ENCODE measurements around the gene FAM13C.

Gene FAM13C

GRCh38 chr10:59336632-59337031, 25.7 kb downstream of the FAM13C start:
- 0 out of 2 replicates have a peak, but pooled peaks cover 2% of the 10 kb centered on the region for H3K4me1 ChIP-seq (ENCODE audit: control insufficient read depth, insufficient read depth, low read length)
- no peaks in the 10 kb centered on the region for H3K36me3 ChIP-seq (ENCODE audit: control insufficient read depth in 2 of 2, insufficient read depth in 1 of 2, low read length in 2 of 2)
- no peak for TF ChIP-seq ZNF2 (tag by site-specific recombination; IDR thresholded peaks at IDR 0.05)
- no peak for TF ChIP-seq ZNF549 (tag by site-specific recombination; IDR thresholded peaks at IDR 0.05)
- TF ChIP-seq, protein P1, sequence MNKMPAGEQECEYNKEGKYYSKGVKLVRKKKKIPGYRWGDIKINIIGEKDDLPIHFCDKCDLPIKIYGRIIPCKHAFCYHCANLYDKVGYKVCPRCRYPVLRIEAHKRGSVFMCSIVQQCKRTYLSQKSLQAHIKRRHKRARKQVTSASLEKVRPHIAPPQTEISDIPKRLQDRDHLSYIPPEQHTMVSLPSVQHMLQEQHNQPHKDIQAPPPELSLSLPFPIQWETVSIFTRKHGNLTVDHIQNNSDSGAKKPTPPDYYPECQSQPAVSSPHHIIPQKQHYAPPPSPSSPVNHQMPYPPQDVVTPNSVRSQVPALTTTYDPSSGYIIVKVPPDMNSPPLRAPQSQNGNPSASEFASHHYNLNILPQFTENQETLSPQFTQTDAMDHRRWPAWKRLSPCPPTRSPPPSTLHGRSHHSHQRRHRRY (tag by site-specific recombination; IDR thresholded peaks at IDR 0.05) = no peak
- no peak for TF ChIP-seq HOXC10 (CRISPR knock-in tag; IDR thresholded peaks at IDR 0.05)
- TF ChIP-seq ZNF555 (tag by site-specific recombination; conservative IDR thresholded peaks at IDR 0.05) = no peak
- TF ChIP-seq ZSCAN16 (tag by site-specific recombination; IDR thresholded peaks at IDR 0.05) = no peak
- no peak for TF ChIP-seq KLF8 (tag by site-specific recombination; IDR thresholded peaks at IDR 0.05)
- TF ChIP-seq ZNF133 (tag by site-specific recombination; IDR thresholded peaks at IDR 0.05) = no peak
- TF ChIP-seq ZBTB10 (tag by site-specific recombination; IDR thresholded peaks at IDR 0.05) = no peak
- no peak for TF ChIP-seq GLIS2 (tag by site-specific recombination; IDR thresholded peaks at IDR 0.05)
- TF ChIP-seq RBAK (tag by site-specific recombination; IDR thresholded peaks at IDR 0.05) = no peak
- no peak for TF ChIP-seq ZNF174 (tag by site-specific recombination; IDR thresholded peaks at IDR 0.05)
- TF ChIP-seq, protein P2, sequence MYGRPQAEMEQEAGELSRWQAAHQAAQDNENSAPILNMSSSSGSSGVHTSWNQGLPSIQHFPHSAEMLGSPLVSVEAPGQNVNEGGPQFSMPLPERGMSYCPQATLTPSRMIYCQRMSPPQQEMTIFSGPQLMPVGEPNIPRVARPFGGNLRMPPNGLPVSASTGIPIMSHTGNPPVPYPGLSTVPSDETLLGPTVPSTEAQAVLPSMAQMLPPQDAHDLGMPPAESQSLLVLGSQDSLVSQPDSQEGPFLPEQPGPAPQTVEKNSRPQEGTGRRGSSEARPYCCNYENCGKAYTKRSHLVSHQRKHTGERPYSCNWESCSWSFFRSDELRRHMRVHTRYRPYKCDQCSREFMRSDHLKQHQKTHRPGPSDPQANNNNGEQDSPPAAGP (tag by site-specific recombination; IDR thresholded peaks at IDR 0.05) = no peak
- TF ChIP-seq, protein P3, sequence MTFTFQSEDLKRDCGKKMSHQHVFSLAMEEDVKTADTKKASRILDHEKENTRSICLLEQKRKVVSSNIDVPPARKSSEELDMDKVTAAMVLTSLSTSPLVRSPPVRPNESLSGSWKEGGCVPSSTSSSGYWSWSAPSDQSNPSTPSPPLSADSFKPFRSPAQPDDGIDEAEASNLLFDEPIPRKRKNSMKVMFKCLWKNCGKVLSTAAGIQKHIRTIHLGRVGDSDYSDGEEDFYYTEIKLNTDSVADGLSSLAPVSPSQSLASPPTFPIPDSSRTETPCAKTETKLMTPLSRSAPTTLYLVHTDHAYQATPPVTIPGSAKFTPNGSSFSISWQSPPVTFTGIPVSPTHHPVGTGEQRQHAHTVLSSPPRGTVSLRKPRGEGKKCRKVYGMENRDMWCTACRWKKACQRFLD (tag by site-specific recombination; IDR thresholded peaks at IDR 0.05) = no peak
- TF ChIP-seq ZBTB8A (tag by site-specific recombination; IDR thresholded peaks at IDR 0.05) = no peak
- no peak for TF ChIP-seq HIC1 (tag by site-specific recombination; IDR thresholded peaks at IDR 0.05)
- no peak overlapping the region for H3K27ac ChIP-seq (ENCODE audit: extremely low read depth, low read depth, low read length)
- ChIA-PET POLR2A (no interaction called here), CTCF (interaction anchor here (0.6 kb wide), 2 partner anchors 12 to 944 kb away, joined by 3 to 5 read pairs; no protein-coding TSS in a partner anchor)
- H3K4me3 ChIP-seq (ENCODE audit: low read depth, low read length) = no peak overlapping the region
- H3K9me3 ChIP-seq (ENCODE audit: control insufficient read depth, insufficient read depth, low read depth, low read length) = no peaks in the 10 kb centered on the region

- ChIA-PET CTCF (no interaction called here), POLR2A (no interaction called here)
- no peaks in the 10 kb centered on the region for H3K36me3 ChIP-seq (ENCODE audit: control insufficient read depth in 2 of 2, insufficient read depth in 1 of 2, low read length in 2 of 2)
- H3K4me1 ChIP-seq (ENCODE audit: control insufficient read depth, insufficient read depth, low read length) = 0 out of 2 replicates have a peak, but pooled peaks cover 2% of the 10 kb centered on the region
- H3K9me3 ChIP-seq (ENCODE audit: control insufficient read depth, insufficient read depth, low read depth, low read length) = no peaks in the 10 kb centered on the region
- no peak overlapping the region for H3K4me3 ChIP-seq (ENCODE audit: low read depth, low read length)
- no peak overlapping the region for H3K27ac ChIP-seq (ENCODE audit: extremely low read depth, low read depth, low read length)
- TF ChIP-seq PRDM2 (tag by site-specific recombination; IDR thresholded peaks at IDR 0.05; ENCODE audit: borderline replicate concordance) (no peak), SP3 (tag by site-specific recombination; IDR thresholded peaks at IDR 0.05) (no peak), HOXD13 (CRISPR knock-in tag; IDR thresholded peaks at IDR 0.05; ENCODE audit: borderline replicate concordance) (no peak), ZNF112 (tag by site-specific recombination; IDR thresholded peaks at IDR 0.05) (no peak)
These were observed 26.9 kb downstream of the FAM13C start for GRCh38 chr10:59335497-59335896.

Data from HEK293 (cell line).